Neural cell (in vitro differentiated cells): ENCODE results near the gene SDC3.

Source experiments
- MXI1 ChIP-seq: fragments of 450-650 bp; conservative IDR thresholded peaks from 2 replicates; pipeline ENCODE4 v1.6.1; 2014; ENCODE audit warnings: antibody characterized with exemption, mild to moderate bottlenecking; ENCODE audit not compliant: poor library complexity, severe bottlenecking
- RAD21 ChIP-seq: fragments of 450-650 bp; conservative IDR thresholded peaks from 2 replicates; pipeline ENCODE4 v1.6.1; 2014; ENCODE audit warnings: antibody characterized with exemption, mild to moderate bottlenecking, moderate library complexity

DNA sequence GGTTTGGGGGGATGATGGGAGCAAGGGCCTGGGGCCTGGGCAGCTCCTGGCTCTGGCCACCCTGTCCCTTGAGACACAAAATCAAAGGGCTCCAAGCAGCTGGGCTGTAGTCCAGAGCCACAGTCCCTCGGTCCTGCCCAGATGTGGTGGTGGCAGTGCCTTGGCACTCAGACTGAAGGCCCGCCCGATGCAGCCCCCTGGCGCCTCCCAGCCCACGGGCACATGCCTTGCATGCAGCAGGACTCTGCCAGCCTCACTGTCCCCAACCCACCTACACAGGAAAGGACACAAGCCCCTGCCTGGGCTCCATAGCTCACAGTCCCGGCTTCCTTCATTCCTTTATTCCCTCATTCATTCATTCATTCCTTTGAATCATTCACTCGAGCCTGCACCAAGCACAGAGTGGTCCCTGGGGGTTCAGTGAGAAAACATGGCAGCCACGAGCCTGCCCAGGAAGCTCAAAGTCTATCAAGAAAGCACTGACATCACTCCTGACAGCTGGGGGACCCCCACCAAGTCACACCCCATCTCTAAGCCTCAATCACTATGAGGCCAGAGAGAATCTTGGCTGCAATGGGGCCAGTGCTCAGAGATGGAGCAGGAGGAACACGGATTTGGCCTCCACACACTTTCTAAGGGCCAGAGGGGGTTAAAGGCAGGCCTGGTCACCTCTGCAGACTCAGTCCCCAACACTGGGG is 5.8 kb downstream of the SDC3 start:
- TF ChIP-seq RAD21, result no peak
- TF ChIP-seq MXI1, result no peak
